ENCODE results near the gene IGFN1. TPM values are rescaled to one million over a fixed set of nuclear protein-coding genes. Genes with fewer than 3 reads are reported as not detected.

Gene IGFN1
- total and polyA plus RNA-seq, 10 of the 15 experiments (the other 5 are each of a cell fraction or from before 2014, with no cell fraction given), result not detected

- POLR2A ChIA-PET, result no interaction called here
- H3K9ac ChIP-seq (ENCODE audit: control insufficient read depth, insufficient read depth, low read length), result no peak overlapping the region
- H3K4me1 ChIP-seq (ENCODE audit: control insufficient read depth, insufficient read depth, low read length), result no peaks in the 10 kb centered on the region
- DNase-seq (ENCODE audit: low read depth, low spot score) (no peak), FAIRE-seq (no peak), ATAC-seq (no peak)
- H4K20me1 ChIP-seq (ENCODE audit: control insufficient read depth, insufficient read depth), result no peaks in the 10 kb centered on the region
- no peaks in the 10 kb centered on the region for H3K9me3 ChIP-seq (replicated peaks; ENCODE audit: control insufficient read depth, insufficient read depth, low read length)
- BruUV-seq (replicated peaks), result no TSS peak
- intact Hi-C loops (cut with micrococcal nuclease; ENCODE audit: unreplicated experiment) (no loop called here), in situ Hi-C loops (cut with MboI) (no loop called here)
- RAD21 ChIA-PET (ENCODE audit: unreplicated experiment), result no interaction called here
- no peak overlapping the region for H3K27ac ChIP-seq (ENCODE audit: control insufficient read depth, insufficient read depth)
- CTCF ChIA-PET, result no interaction called here
- H3K4me2 ChIP-seq (ENCODE audit: control insufficient read depth, insufficient read depth), result no peak overlapping the region
- SMC1A ChIA-PET (ENCODE audit: uncharacterized antibody, unreplicated experiment), result interaction anchor here (0.6 to 1.1 kb wide), 2 partner anchors 12 to 109 kb away, joined by 3 read pairs; no protein-coding TSS in a partner anchor
- no peak overlapping the region for H3K4me3 ChIP-seq
- H2AFZ ChIP-seq (ENCODE audit: control insufficient read depth, low read depth, low read length), result no peak overlapping the region
- no peaks in the 10 kb centered on the region for H3K36me3 ChIP-seq (ENCODE audit: control insufficient read depth in 2 of 2, insufficient read depth in 2 of 2, low read length in 1 of 2)
- no peak for TF ChIP-seq IKZF2 (IDR thresholded peaks at IDR 0.05)
- H3K27me3 ChIP-seq (replicated peaks in 1 of 2; ENCODE audit: control insufficient read depth in 2 of 2, insufficient read depth in 2 of 2, low read length in 1 of 2), result no peaks in the 10 kb centered on the region; a peak in 3 of 4 replicates
- H3K79me2 ChIP-seq (ENCODE audit: control insufficient read depth, insufficient read depth, low read length), result no peaks in the 10 kb centered on the region
Observed at GRCh38 chr1:201266276-201266675, 75.7 kb downstream of the IGFN1 start.

- FAIRE-seq, result no peak
- H3K4me2 ChIP-seq (ENCODE audit: control insufficient read depth, insufficient read depth), result no peak overlapping the region
- POLR2A ChIA-PET, result no interaction called here
- no peak for TF ChIP-seq CEBPZ (IDR thresholded peaks at IDR 0.05; ENCODE audit: low read depth, low read length)
- no peak for TF ChIP-seq MTA3 (IDR thresholded peaks at IDR 0.05; ENCODE audit: borderline replicate concordance, low read length)
- TF ChIP-seq STAT1 (conservative IDR thresholded peaks at IDR 0.05), result no peak
- no peak for TF ChIP-seq SP1 (IDR thresholded peaks at IDR 0.05; ENCODE audit: low read depth, low read length)
- TF ChIP-seq SKIL (IDR thresholded peaks at IDR 0.05; ENCODE audit: low read depth, poor library complexity, severe bottlenecking), result no peak
- no peak for TF ChIP-seq IRF3 (IDR thresholded peaks at IDR 0.05)
- TF ChIP-seq CHD2 (IDR thresholded peaks at IDR 0.05; ENCODE audit: borderline replicate concordance, low read depth, low read length), result no peak
- no peak for TF ChIP-seq ESRRA (IDR thresholded peaks at IDR 0.05; ENCODE audit: low read length)
Observed at GRCh38 chr1:201266774-201267173, 76.2 kb downstream of the IGFN1 start.

More at GRCh38 chr1:201266774-201267173, 76.2 kb downstream of the IGFN1 start:
- intact Hi-C loops (cut with micrococcal nuclease; ENCODE audit: unreplicated experiment) (no loop called here), in situ Hi-C loops (cut with MboI) (no loop called here)
- CTCF ChIA-PET, result no interaction called here
- Histone ChIP-seq H3K9ac (ENCODE audit: control insufficient read depth, insufficient read depth, low read length) (no peak overlapping the region), H3K4me3 (no peak overlapping the region), H4K20me1 (ENCODE audit: control insufficient read depth, insufficient read depth) (no peaks in the 10 kb centered on the region), H3K36me3 (ENCODE audit: control insufficient read depth in 2 of 2, insufficient read depth in 2 of 2, low read length in 1 of 2) (no peaks in the 10 kb centered on the region), H3K27ac (ENCODE audit: control insufficient read depth, insufficient read depth) (no peak overlapping the region), H2AFZ (ENCODE audit: control insufficient read depth, low read depth, low read length) (no peak overlapping the region), H3K9me3 (replicated peaks; ENCODE audit: control insufficient read depth, insufficient read depth, low read length) (no peaks in the 10 kb centered on the region), H3K27me3 (replicated peaks in 1 of 2; ENCODE audit: control insufficient read depth in 2 of 2, insufficient read depth in 2 of 2, low read length in 1 of 2) (no peaks in the 10 kb centered on the region; a peak in 3 of 4 replicates), H3K4me1 (ENCODE audit: control insufficient read depth, insufficient read depth, low read length) (no peaks in the 10 kb centered on the region), H3K79me2 (ENCODE audit: control insufficient read depth, insufficient read depth, low read length) (no peaks in the 10 kb centered on the region)
- SMC1A ChIA-PET (ENCODE audit: uncharacterized antibody, unreplicated experiment), result interaction anchor here (1.1 kb wide), 1 partner anchor 13 kb away, joined by 3 read pairs; no protein-coding TSS in a partner anchor
- BruUV-seq (replicated peaks), result no TSS peak
- 0% methylated on average over 3 of the region's 3 CpGs for WGBS (ENCODE audit: insufficient coverage, insufficient replicate concordance, low lambda C conversion rate, missing lambda C conversion rate)
- DNase-seq (ENCODE audit: low read depth, low spot score), result no peak
- RAD21 ChIA-PET (ENCODE audit: unreplicated experiment), result no interaction called here
- ATAC-seq, result no peak

Data from GM12878 (cell line).